Astrocyte (in vitro differentiated cells and primary cell): ENCODE data around the gene SCYL1.

ENCODE experiments used
- EZH2 ChIP-seq: IDR thresholded peaks from 2 replicates; pipeline ENCODE4 v1.6.1; 2012; ENCODE audit warnings: mild to moderate bottlenecking, low read length, inconsistent platforms; ENCODE audit not compliant: insufficient read depth
- TF ChIP-seq, protein P1 (sequence below): IDR thresholded peaks from 2 replicates; pipeline ENCODE4 v1.5.1; 2011; ENCODE audit warnings: low read depth, mild to moderate bottlenecking, inconsistent platforms, low read length, moderate library complexity; ENCODE audit not compliant: insufficient read depth

DNA sequence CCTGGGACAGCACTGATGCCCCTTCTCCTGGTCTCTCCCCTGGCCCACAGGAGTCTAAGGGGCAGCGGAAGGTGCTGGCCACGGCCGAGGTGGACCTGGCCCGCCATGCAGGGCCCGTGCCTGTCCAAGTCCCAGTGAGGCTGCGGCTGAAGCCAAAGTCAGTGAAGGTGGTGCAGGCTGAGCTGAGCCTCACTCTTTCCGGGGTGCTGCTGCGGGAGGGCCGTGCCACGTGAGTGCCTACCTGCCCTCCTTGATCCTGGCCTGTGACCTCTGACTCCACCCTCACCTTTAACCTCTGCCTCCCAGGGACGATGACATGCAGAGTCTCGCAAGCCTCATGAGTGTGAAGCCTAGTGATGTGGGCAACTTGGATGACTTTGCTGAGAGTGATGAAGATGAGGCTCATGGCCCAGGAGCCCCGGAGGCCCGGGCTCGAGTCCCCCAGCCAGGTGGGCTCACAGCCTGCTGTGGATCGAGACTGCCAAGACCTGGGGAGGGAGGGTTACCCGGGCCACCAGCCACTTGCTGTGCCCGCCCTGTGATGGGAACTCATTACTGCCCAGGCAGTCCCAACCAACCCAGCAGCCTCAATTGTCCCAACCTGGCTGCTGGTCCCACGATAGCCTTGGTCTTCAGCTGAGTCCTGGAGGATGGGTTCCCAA is 55.3 kb downstream of the SCYL1 start:
- no peak for TF ChIP-seq EZH2
- TF ChIP-seq, protein P1, sequence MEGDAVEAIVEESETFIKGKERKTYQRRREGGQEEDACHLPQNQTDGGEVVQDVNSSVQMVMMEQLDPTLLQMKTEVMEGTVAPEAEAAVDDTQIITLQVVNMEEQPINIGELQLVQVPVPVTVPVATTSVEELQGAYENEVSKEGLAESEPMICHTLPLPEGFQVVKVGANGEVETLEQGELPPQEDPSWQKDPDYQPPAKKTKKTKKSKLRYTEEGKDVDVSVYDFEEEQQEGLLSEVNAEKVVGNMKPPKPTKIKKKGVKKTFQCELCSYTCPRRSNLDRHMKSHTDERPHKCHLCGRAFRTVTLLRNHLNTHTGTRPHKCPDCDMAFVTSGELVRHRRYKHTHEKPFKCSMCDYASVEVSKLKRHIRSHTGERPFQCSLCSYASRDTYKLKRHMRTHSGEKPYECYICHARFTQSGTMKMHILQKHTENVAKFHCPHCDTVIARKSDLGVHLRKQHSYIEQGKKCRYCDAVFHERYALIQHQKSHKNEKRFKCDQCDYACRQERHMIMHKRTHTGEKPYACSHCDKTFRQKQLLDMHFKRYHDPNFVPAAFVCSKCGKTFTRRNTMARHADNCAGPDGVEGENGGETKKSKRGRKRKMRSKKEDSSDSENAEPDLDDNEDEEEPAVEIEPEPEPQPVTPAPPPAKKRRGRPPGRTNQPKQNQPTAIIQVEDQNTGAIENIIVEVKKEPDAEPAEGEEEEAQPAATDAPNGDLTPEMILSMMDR = no peak
